Hematopoietic multipotent progenitor cell treated with erythropoietin and hydrocortisone succinate and interleukin-3 and kit ligand, for 8 days (in vitro differentiated cells): ENCODE results near the gene CEP41.
"Not testable (repeated sequence)": the region's sequence is repeated elsewhere in the genome, so short reads cannot be mapped to it uniquely, and the experiment has no call there.

Source experiments
- DNase-seq: peaks from one replicate; pipeline ENCODE4 v3.0.0-alpha.2; 2015

The CEP41 gene

DNA sequence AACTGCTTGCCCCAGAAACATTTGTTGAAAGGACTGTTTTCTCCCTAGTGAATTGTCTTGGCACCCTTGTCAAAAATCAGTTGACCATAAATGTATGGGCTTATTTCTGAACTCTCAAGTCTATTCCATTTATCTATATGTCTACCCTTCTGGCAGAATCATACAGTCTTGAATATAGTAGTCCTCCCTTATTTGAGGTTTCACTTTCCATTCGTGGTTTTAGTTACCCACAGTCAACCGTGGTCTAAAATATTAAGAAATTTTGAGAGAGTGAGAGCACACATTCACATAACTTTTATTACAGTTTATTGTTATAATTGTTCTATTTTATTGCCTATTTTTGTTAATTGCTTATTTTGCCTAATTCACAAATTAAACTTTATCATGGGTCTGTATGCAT, 17.4 kb upstream of the CEP41 start:
- peak; percentile 26 for DNase-seq

DNA sequence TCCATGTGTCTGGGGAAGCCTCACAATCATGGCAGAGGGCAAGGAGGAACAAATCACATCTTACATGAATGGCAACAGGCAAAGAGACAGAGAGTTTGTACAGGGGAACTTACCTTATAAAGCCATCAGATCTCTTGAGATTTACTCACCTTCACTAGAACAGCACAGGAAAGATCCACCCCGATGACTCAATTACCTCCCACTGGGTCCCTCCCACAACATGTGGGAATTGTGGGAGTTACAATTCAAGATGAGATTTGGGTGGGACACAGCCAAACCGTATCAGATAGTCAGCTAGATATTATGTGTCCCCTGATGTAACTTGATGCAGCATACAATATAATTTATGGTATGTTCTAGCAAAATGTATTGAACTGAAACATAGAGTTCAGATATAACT, 14.1 kb upstream of the CEP41 start:
- no peak for DNase-seq

DNA sequence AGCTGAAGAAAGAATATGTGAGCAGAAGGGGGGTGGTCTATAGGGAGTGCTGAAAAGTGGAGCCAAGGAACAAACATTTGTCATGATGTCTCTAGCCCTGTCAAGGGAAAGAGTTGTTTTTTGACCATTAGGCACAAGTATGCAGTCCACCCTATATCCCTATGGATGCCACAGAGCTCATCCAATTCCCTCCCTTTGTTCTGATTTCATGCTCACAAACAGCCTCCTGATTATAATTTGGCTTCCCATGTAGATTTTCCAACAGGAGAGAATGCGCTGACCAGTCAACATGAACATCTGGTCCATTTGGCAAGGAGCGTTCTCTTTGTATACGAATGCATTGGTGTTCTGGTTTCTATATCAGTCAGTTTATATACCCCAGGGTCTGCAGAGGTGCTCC, 12.1 kb upstream of the CEP41 start:
- DNase-seq, result no peak

DNA sequence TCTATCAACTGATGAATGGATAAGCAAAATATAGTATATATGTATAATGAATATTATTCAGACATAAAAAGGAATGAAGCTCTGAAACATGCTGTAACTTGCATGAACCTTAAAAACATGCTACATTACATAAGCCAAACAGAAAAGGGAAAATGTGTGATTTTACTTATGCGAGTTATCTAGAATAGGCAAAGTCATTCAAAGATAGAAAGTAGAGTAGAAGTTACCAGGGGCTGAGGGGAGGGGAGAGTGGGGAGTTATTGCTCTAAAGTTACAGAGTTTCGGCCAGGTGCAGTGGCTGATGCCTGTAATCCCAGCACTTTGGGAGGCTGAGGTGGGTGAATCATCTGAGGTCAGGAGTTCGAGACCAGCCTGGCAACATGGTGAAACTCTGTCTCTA, 10.5 kb upstream of the CEP41 start:
- DNase-seq, result not testable (repeated sequence)

DNA sequence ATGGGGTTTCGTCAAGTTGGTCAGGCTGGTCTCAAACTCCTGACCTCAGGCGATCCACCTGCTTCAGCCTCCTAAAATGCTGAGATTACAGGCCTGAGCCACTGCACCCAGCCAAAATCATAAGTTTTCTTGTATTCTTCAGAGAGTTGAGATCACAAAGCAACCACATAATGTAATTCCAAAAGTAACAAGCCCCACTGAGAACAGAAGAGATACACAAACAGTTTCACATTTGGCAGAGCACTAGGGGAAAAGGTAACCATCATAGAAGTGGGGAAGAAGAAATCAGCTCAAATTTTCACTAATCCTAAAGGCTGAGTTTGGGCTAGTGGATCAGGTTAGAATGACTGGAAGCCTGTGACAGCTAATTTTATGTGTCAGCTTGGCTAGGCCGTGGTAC, 5.4 kb upstream of the CEP41 start:
- DNase-seq, result no peak

DNA sequence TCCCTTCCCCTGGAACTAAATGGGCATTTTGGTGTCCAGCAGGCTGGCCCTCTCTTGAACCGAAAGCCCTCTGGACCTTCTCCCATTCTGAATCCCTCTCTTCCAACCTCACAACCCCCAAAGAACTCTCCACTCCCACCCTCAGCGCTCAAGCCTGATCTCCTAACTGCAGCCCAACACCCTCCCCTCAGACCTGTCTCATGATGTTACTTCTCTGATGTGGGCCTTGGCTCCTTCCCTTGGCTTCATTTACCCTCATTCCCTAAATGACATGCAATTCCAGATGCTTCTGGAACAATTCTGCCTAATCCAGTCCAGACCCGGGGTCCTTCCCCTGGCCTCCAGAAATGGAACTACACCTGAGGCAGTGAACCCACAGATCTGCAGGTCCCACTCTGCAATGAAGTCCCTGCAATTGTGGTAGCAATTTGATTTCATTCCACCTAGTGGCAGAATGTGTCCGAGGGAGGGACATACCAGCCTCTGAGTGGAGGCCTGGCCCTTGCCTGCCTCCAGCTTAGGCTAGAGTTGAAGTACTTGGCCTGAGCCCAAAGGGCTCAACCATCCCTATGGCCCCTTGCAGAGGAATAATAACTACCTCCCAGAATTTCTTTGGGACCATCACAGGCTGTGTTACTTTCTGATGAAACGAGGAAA, 4.1 kb upstream of the CEP41 start:
- peak; percentile 9 for DNase-seq

DNA sequence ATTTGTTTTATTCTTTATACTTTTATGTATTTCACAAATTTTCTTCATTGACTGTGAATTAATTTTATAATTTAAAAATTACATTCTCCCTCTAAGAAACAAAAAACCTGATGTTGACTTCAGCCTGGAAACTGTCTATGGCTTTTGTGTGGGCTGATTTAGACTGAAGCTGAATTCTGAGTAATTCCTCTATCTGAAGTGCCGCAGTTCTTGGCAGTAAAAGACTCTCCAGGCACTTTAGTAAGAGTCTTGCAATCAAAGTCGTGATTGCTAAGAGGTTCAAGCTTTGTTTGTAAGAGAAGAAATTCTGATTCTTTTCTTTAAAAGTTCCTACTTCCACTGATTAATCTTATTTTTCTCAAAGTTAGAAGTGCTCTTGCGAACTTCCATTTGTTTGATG, 3.4 kb upstream of the CEP41 start:
- no peak for DNase-seq

DNA sequence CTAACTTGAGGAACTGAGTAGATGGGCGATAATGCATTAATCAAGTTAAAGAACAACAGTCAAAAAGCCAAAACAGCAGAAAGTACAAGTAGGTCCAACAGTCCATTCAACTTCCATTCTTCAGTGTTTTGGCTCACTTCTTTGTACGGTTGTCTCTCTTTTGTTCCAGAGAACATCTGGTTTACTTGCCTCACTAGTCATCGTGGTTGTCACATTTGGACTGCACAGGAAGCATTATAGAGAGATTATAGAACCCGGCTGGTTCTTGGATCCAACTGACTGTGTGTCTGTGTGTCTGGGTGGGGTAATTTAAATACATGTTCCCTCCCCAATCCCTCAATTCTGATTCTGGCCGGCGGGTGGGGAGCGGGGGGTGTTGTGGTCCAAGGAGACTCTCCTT, 1.8 kb upstream of the CEP41 start:
- no peak for DNase-seq

DNA sequence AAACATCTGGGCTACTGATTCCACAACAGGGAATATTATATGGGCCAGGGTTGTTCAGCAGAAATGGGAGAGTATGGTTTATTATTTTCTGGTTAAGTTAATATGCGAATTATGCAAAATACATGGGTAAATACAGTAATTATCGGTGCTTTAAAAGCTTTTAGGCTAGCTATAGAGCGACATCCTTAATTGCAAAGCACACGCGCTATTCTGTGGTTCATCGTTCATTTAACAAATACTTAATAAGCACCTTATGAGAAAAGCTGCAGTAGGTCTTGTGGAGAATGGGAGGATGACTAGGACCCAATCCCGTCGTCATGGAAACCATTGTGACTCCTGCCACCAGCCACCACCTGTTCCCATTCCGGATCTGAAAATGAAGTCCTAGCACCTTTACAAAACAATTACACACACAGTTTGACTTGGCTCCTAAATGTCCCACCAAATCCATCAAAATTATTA, 623 bp upstream of the CEP41 start:
- DNase-seq, result peak; percentile 42

DNA sequence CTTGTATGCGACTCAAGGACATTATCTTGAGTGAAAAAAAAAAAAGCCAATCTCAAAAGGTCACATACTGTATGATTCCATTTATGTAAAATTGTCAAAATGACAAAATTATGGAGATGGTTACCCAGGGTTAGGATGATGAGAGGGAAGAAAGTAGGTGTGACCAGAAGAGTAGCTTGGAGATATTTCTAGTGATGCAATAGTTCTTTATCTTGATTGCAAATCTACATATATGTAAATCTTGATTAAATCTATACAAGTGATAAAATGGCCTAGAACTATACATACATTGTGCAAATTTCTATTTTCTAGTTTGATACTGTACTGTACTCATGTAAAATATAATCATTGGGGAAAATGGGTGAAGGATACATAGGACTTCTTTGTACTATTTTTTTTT, 4.6 kb downstream of the CEP41 start:
- DNase-seq, result no peak

DNA sequence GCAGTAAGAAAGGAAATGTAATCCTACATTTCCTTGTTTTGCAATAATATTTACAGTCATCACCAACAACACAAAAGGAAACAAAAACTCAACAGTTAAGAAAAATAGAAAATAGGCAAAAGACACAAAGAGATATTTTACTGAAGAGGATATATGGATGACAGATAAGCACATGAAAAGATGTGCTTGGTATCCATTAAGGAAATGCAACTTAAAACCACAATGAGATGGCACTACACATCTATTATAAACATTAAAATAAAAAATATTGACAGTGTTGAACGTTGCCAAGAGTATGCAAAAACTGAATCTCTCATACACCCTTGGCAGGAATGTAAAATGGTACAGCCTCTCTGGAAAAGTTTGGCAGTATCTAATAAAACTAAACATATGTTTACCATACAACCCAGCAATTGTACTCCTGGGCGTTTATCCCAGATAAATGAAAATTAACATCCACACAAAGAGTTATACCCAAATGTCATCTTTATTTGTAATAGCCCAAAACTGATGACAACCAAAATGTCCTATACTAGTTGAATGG, 5.4 kb downstream of the CEP41 start:
- DNase-seq, result peak; percentile 31

DNA sequence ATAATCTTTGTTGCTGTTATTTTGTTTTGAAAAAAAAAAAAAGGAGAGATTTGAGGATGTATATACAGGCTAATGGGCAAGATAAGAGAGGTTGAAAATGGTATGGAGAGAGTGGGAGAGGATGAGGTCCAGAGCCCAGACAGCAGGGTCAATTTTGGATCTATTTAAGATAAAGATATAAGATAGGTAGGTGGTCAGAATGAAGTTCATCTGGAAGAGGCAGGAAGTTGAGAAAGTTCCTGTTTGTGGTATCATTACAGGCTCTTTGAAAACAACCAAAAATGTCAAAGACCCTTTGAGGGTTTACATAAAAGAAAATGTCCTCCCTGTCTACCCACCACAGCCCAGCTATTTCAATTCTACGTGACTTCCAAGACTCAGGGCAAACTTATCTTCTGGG, 7.5 kb downstream of the CEP41 start:
- DNase-seq, result no peak

DNA sequence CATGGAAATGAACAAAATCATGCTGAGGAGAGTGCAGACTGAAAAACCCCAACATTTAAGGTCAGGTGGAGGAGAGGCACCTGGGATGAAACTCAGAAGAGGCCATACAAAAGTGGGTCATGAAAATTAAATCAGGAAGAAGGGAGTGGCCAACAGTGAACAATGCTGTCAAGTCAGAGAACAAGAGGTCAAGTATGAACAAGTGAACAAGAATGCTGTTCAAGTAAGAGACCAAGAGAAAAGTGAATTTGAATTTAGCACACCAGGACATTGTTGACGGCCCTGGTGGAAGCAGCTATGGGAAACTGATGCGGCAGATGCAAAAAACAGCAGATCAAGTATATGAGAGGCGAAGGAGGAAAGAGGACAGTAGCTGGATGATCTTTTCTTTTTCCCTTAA, 7.9 kb downstream of the CEP41 start:
- DNase-seq, result no peak

DNA sequence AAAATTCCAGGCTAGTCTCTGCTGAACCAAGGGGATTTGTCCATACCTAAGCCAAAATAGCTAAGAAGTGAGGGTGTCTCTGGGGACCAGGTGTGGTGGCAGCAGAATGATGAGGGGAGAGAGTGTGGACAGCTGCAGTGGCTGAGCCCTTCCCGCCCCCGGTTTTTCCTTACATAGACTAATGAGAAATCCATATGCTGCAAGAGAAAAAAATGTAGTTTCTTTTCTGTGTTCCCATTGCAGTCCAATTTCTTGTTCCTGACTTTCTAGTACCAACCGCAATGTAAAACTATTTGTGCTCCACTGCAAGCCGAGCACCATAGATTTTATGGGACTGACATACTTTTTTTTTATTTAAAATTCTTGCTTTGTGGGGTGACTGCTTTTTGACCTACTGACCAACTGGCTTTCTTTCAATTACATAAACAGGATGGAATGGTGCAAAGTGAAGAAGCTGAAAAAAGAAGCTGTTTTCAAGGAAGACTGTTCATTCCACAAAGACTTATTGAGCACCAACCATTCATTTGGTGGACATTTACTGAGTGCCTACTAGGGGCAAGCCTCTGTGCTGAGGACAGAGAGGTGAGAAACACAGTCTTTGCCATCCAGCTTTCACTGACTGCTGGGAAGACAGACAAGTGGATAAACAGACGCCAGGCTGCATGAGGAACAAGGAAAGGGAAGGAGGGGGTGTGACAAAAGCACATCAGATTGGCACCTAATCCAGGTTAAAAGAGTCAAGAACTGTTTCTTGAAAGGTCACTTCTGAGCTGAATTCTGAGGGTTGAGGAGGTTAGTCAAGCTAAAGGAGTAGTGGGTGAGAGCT, 9.8 kb downstream of the CEP41 start:
- DNase-seq, result no peak

DNA sequence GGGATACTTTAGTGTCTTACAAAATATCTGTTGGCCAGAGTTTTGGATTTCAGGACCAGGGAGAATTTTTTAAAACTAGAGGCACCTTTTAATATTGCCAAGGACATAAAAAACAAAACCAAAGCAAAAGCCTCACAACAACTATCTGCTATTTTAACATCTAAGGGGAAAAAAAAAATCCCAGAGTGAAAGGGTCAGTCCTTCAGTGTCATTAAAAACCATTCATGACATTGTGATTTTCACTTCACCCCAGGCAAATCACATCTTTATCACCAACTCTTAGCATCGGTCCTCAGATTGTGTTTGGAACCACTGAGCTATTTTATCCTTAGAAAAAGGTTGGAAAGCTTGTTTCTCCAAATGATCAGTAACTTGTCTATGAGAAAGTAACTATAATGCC, 10.7 kb downstream of the CEP41 start:
- DNase-seq, result no peak

DNA sequence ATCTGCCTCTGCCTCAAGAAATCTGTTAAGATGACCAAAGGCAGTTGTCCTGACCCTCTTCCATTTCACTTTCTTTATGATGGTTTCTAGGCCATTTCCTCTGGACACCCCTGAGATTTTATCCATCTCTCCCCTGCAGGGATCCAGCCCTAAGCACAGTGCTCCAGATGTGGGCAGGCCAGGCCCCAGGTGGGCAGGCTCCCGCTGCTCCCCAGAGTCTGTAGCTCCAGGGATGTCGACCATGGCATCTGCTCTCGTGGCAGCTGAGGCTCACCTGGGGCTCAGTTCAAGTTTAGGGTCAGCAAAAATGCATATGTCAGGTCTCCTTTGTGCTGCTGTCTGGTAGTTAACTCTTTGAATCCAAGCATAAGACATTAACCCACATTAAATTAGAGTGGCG, 11.8 kb downstream of the CEP41 start:
- DNase-seq, result no peak

DNA sequence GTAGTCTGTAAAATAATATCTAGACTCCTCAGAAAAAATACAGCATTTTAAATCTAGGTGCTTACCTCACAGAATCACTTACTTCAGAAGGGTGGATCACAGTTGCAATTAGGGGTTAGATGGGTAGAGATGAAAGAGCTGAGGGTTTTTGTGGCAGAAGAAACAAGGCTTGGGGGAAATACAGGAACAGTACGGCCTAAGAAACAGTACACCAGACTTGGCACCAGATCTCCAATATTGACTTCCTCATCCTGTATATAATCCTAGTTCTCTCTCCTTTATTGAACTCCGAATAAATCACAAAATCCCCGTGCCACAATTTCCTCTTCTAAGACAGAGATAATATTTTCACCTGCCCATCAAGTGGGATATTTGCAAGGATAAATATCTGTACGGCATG, 14.3 kb downstream of the CEP41 start:
- DNase-seq, result no peak

DNA sequence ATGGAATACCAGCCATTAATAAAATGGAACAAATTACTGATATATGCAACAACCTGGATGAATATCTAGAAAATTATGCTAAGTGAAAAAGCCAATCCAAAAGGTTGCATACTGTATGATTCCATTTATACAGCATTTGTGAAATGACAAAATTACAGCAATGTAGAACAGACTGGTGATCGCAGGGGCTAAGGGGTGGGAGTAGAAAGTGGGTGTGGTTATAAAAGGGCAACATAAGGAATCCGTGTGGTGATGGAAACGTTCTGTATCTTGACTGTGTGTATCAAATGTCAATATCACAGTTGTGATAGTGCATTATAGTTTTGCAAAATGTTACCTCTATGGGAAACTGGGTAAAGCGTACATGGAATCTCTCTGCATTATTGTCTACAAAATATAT, 15.0 kb downstream of the CEP41 start:
- no peak for DNase-seq

DNA sequence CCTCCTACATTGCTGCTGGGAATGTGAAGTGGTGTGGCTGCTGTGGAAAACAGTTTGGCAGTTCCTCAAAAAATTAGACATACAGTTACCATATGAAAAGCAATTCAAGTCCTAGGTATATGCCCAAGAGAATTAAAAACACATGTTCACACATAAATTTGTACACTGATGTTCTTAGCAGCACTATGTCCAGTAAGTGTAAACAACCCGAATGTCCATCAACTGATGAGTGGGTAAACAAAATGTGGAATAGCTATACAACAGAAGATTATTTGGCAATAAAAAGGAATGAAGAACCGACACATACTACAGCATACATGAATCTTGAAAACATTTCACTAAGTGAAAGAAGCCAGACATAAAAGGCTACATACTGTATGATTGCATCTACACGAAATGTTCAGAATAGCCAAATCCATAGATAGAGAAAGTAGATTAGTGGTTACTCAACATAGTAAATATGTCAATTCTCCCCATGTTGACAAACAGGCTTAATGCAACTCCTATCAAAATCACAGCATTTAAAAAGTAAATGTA, 17.2 kb downstream of the CEP41 start:
- no peak for DNase-seq

DNA sequence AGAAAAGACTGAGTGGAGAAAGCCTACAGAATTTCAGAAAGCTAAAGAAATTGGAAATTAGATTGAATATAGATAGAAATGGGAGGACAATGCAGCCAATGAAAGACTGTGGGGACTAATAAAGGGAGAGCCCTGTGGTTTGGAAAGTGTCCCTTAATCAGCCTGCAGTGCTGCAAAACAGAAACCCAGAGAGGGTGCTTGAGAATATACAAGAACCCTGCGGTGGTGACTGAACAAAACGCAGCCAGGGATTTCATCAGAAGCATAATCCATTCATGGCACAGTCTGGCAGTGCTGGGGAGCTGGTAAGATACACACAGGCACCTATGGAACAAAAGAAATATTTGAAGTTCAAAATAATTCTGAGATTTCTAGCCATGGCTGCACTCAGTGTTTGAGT, 19.1 kb downstream of the CEP41 start:
- DNase-seq, result no peak

DNA sequence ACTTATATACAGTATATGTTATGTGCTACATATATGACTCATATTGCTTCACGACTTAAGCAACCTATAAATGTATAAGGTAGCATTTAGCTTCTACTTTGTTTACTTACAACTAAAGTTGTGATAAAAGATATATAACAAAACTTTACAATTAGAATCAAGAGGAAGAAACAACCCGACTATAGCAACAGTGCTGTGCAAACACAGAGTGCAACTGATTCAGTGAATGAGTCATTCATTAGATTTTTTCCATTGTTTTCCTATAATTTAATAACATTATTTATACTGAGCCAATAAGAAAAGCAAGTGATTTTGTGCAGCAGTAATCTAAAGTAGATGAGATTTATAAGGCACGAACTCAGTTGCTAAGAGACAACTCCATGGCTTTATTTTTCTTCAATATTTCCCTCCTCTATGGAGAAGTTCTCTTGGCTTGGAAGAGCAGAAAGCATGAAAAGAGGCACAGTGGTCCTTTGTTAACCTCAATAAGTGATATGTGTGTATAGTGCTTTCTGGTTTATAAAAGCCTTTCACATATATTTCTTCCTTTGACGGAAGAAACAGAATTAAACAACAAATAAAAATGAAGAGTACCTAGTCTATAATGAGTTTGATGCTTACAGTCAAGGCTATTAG, 19.8 kb downstream of the CEP41 start:
- no peak for DNase-seq

DNA sequence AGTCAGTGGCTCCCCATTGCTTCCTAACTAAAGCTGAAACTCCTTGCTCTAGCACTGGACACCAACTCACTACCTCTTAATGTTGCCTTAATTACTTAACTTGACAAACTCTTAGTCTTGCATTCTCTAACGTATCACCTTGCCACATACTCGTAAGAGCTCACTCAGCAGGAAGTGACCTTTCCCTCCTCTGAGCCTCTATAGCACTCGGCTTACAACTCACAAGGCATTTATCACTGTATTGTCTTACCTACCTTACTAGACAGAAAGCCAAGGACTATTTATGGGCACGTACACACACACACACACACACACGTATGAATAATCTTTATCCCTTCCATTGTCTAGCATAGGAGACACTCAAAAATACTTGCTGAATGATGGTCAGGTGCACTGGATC, 21.2 kb downstream of the CEP41 start:
- no peak for DNase-seq

DNA sequence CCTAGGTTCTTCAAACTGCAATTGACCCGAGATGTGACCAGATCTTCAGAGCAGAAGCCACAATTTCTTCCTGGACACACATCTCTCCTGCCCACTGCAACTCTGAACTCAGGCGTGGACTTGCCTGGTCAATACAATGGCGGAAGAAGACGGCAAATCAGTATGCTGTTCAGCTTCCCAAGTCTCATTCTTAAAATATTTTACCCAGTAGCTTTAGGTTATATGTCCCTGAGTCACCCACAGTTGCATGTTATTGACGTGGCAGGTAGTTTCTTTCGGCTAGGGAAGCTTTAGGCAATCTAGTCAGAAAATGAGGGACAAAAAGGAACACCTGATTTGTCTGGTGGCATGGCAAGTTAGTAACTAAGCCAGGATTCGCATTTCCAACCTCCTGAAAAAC, 22.5 kb downstream of the CEP41 start:
- no peak for DNase-seq

DNA sequence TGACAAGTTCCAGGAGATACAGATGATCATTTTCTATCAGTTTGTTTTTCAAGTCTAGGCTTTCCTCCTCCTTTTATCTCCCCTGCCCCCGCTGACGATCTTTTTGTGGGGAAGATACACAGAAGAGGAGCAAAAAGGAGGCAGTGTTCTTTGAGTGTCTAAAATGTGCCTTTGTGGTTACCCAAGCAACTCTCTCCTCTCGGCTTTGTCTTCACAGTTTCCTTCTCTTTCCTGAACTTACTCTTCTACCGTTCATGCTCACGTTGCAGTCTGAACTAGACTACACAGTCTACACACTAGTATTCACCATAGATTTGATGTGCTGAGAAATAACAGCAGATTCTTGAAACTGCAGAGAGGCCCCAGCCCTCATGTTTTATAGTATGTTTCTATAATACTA, 23.6 kb downstream of the CEP41 start:
- DNase-seq, result no peak
